ENCODE data around the gene C1orf74.

- TF ChIP-seq CTCF (IDR thresholded peaks at IDR 0.05 in 4 of 5, conservative IDR thresholded peaks at IDR 0.05 in 1 of 5) (no peak), POLR2A (IDR thresholded peaks at IDR 0.05) (no peak)
These were observed 18.3 kb downstream of the C1orf74 start for GRCh38 chr1:209766051-209766450.
